SU-DHL-6 (cell line): ENCODE data around the gene RIN3.
"Not testable (repeated sequence)": the region's sequence is repeated elsewhere in the genome, so short reads cannot be mapped to it uniquely, and the experiment has no call there.

Experiments
- H2AFZ ChIP-seq: fragments of 200-600 bp; sonication (generic); 2 replicates; pipeline ENCODE4 v1.6.1; 2014; ENCODE audit warnings: low read depth, mild to moderate bottlenecking, moderate library complexity, mixed read lengths, antibody characterized with exemption, low read length; ENCODE audit not compliant: severe bottlenecking
- H3F3A ChIP-seq: fragments of 200-600 bp; shearing (Covaris generic); 2 replicates; pipeline ENCODE4 v1.6.0; 2016; ENCODE audit warnings: antibody characterized with exemption, mild to moderate bottlenecking; ENCODE audit not compliant: insufficient read depth
- H3K27ac ChIP-seq: fragments of 200-600 bp; sonication (generic); 2 replicates; pipeline ENCODE4 v1.5.1; 2016; ENCODE audit warnings: low read depth, mild to moderate bottlenecking, low read length, moderate library complexity, mixed read lengths
- H3K27me3 ChIP-seq: fragments of 200-600 bp; sonication (generic), shearing (Covaris generic); 2 replicates; pipeline ENCODE4 v1.6.0; 2014; ENCODE audit warnings: mild to moderate bottlenecking, low read length
- H3K36me3 ChIP-seq: fragments of 200-600 bp; sonication (generic); 2 replicates; pipeline ENCODE4 v1.6.1; 2014; ENCODE audit warnings: mild to moderate bottlenecking, low read length, mixed read lengths
- H3K4me2 ChIP-seq: fragments of 300-600, 200-600 bp; shearing (Covaris generic), sonication (generic); 2 replicates; pipeline ENCODE4 v1.6.0; 2014; ENCODE audit warnings: low read length, low read depth, mild to moderate bottlenecking; ENCODE audit not compliant: poor library complexity, severe bottlenecking
- H3K4me3 ChIP-seq: fragments of 200-600 bp; sonication (generic); 2 replicates; pipeline ENCODE4 v1.5.1; 2014; ENCODE audit warnings: antibody characterized with exemption, low read length, mild to moderate bottlenecking, mixed read lengths; ENCODE audit not compliant: insufficient read depth, poor library complexity, severe bottlenecking
- H3K79me2 ChIP-seq: fragments of 200-600 bp; sonication (generic); 2 replicates; pipeline ENCODE4 v1.6.1; 2014; ENCODE audit warnings: mild to moderate bottlenecking, low read length, moderate library complexity; ENCODE audit not compliant: insufficient read depth
- H3K9ac ChIP-seq: fragments of 200-600 bp; sonication (generic); 2 replicates; pipeline ENCODE4 v1.7.0; 2014; ENCODE audit warnings: mild to moderate bottlenecking, low read length
- H3K9me2 ChIP-seq: fragments of 200-600 bp; sonication (generic); replicated peaks from 2 replicates; pipeline ENCODE4 v1.6.1; 2014; ENCODE audit warnings: low read length; ENCODE audit not compliant: insufficient read depth
- H3K9me3 ChIP-seq: fragments of 200-600 bp; sonication (generic); 2 replicates; pipeline ENCODE4 v1.6.1; 2014; ENCODE audit warnings: low read length, mixed read lengths; ENCODE audit not compliant: insufficient read depth
- H4K20me1 ChIP-seq: fragments of 200-600 bp; sonication (generic); 2 replicates; pipeline ENCODE4 v1.6.1; 2014; ENCODE audit warnings: low read depth, mild to moderate bottlenecking, antibody characterized with exemption, low read length, moderate library complexity, mixed read lengths
- EZH2phosphoT487 ChIP-seq: fragments of 200-600 bp; sonication (generic), shearing (Covaris generic); conservative IDR thresholded peaks from 2 replicates; pipeline ENCODE4 v1.6.1; 2018; ENCODE audit warnings: mild to moderate bottlenecking, antibody characterized with exemption, low read length, moderate library complexity, mixed read lengths
- TF ChIP-seq, protein P1 (sequence below): fragments of 200-600 bp; sonication (generic); IDR thresholded peaks from one replicate; pipeline ENCODE4 v1.5.1; 2017; ENCODE audit warnings: antibody characterized with exemption, mild to moderate bottlenecking, low read length, moderate library complexity; ENCODE audit not compliant: insufficient read depth, poor library complexity, severe bottlenecking

RIN3 gene

GRCh38 chr14:92534932-92535643 is 21.5 kb downstream of the RIN3 start:
- H3K27ac ChIP-seq = no peak overlapping the region
- TF ChIP-seq, protein P1, sequence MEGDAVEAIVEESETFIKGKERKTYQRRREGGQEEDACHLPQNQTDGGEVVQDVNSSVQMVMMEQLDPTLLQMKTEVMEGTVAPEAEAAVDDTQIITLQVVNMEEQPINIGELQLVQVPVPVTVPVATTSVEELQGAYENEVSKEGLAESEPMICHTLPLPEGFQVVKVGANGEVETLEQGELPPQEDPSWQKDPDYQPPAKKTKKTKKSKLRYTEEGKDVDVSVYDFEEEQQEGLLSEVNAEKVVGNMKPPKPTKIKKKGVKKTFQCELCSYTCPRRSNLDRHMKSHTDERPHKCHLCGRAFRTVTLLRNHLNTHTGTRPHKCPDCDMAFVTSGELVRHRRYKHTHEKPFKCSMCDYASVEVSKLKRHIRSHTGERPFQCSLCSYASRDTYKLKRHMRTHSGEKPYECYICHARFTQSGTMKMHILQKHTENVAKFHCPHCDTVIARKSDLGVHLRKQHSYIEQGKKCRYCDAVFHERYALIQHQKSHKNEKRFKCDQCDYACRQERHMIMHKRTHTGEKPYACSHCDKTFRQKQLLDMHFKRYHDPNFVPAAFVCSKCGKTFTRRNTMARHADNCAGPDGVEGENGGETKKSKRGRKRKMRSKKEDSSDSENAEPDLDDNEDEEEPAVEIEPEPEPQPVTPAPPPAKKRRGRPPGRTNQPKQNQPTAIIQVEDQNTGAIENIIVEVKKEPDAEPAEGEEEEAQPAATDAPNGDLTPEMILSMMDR = no peak
- TF ChIP-seq EZH2phosphoT487 = no peak
- no peaks in the 10 kb centered on the region for H3K79me2 ChIP-seq
- H3K4me3 ChIP-seq = no peak overlapping the region
- no peaks in the 10 kb centered on the region for H3K9me3 ChIP-seq
- no peaks in the 10 kb centered on the region for H3F3A ChIP-seq
- H3K4me2 ChIP-seq = no peak overlapping the region
- H4K20me1 ChIP-seq = no peaks in the 10 kb centered on the region
- no peak overlapping the region for H2AFZ ChIP-seq
- H3K36me3 ChIP-seq = no peaks in the 10 kb centered on the region
- no peaks in the 10 kb centered on the region for H3K27me3 ChIP-seq
- no peaks in the 10 kb centered on the region for H3K9me2 ChIP-seq
- no peak overlapping the region for H3K9ac ChIP-seq

DNA sequence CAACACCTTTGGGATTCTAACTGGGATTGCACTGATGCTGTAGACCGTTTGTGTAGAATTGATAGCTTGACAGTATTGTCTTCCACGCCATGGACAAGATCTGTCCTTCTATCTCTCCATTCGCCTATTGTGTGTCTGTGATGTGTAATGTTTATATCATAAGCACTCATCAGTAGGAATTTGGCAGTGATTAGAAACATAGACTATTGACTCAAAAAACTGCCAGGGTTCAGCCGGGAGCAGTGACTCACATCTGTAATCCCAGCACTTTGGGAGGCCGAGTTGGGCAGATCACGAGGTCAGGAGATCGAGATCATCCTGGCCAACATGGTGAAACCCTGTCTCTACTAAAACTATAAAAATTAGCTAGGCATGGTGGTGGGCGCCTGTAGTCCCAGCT is 22.6 kb downstream of the RIN3 start:
- not testable (repeated sequence) for H2AFZ ChIP-seq, H3K79me2 ChIP-seq, H3K36me3 ChIP-seq, H3K9me2 ChIP-seq, H3K9me3 ChIP-seq, H4K20me1 ChIP-seq, H3F3A ChIP-seq, H3K27ac ChIP-seq, H3K9ac ChIP-seq, H3K4me2 ChIP-seq, H3K4me3 ChIP-seq, H3K27me3 ChIP-seq

- Histone ChIP-seq H3K27me3 (no peaks in the 10 kb centered on the region), H3K4me3 (no peak overlapping the region), H3F3A (no peaks in the 10 kb centered on the region), H3K27ac (no peak overlapping the region), H4K20me1 (no peaks in the 10 kb centered on the region), H3K9me3 (no peaks in the 10 kb centered on the region), H3K9ac (no peak overlapping the region), H2AFZ (no peak overlapping the region), H3K79me2 (no peaks in the 10 kb centered on the region), H3K9me2 (no peaks in the 10 kb centered on the region), H3K36me3 (no peaks in the 10 kb centered on the region), H3K4me2 (no peak overlapping the region)
- TF ChIP-seq, protein P1 = no peak
- no peak for TF ChIP-seq EZH2phosphoT487
Observed at GRCh38 chr14:92538412-92538985, 24.9 kb downstream of the RIN3 start.

GRCh38 chr14:92539419-92539818 is 25.8 kb downstream of the RIN3 start:
- no peaks in the 10 kb centered on the region for H3K9me3 ChIP-seq
- TF ChIP-seq, protein P1 = no peak
- no peak for TF ChIP-seq EZH2phosphoT487
- no peaks in the 10 kb centered on the region for H3F3A ChIP-seq
- no peaks in the 10 kb centered on the region for H3K79me2 ChIP-seq
- no peak overlapping the region for H2AFZ ChIP-seq
- H3K9me2 ChIP-seq = no peaks in the 10 kb centered on the region
- no peaks in the 10 kb centered on the region for H3K36me3 ChIP-seq
- no peaks in the 10 kb centered on the region for H3K27me3 ChIP-seq
- H4K20me1 ChIP-seq = no peaks in the 10 kb centered on the region
- H3K4me3 ChIP-seq = no peak overlapping the region
- H3K27ac ChIP-seq = no peak overlapping the region
- no peak overlapping the region for H3K4me2 ChIP-seq
- no peak overlapping the region for H3K9ac ChIP-seq
